Esophagus squamous epithelium (tissue), 4 donors: ENCODE measurements around the gene SETDB2.

Experiments used
- POLR2A ChIP-seq, 4 donors: fragments of 450-650 bp; IDR thresholded peaks; one replicate each; pipeline ENCODE4 v1.6.1; 2017; ENCODE audit warnings: antibody characterized with exemption in 4 of 4, mild to moderate bottlenecking in 4 of 4, moderate library complexity in 3 of 4
- TF ChIP-seq, protein P1 (sequence below), 6 experiments: fragments of 450-650 bp in 4 of 6; fragments of 200-600 bp in 2 of 6; sonication (generic) in 2 of 6; IDR thresholded peaks; one replicate each; pipeline ENCODE4 v1.5.1; 2016 to 2019; ENCODE audit warnings: antibody characterized with exemption in 6 of 6, mild to moderate bottlenecking in 4 of 6, moderate library complexity in 4 of 6

DNA sequence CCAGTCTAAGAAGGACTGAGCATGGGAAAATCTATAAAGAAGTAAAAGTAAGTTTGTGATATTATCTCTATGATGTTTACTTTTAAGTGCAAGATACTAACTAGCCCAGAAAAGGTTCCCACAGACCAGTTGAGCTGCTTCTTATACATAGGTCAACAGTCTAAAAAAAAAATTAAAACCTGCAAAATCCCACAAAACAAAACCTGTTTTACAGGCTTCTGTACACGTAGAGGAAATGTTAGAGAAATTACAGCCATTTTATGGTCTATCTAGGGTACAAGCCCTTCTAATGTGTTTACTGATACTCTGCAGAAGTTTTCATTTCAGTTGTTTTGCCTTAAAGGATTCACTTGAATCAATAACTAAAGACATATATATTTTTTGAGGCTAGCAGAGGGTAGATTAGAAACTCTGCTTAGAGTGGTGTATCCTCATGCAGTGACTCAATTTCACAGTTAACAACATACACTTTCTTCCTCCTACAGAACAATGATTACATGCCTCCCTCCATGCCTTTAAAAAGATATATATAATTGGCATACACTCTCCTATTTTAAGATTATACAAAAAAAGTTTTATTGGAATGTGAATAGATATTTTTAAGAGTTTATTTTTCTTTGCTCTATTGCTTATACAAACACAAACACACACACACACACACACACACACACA is 44.1 kb upstream of the SETDB2 start:
- TF ChIP-seq, protein P1, sequence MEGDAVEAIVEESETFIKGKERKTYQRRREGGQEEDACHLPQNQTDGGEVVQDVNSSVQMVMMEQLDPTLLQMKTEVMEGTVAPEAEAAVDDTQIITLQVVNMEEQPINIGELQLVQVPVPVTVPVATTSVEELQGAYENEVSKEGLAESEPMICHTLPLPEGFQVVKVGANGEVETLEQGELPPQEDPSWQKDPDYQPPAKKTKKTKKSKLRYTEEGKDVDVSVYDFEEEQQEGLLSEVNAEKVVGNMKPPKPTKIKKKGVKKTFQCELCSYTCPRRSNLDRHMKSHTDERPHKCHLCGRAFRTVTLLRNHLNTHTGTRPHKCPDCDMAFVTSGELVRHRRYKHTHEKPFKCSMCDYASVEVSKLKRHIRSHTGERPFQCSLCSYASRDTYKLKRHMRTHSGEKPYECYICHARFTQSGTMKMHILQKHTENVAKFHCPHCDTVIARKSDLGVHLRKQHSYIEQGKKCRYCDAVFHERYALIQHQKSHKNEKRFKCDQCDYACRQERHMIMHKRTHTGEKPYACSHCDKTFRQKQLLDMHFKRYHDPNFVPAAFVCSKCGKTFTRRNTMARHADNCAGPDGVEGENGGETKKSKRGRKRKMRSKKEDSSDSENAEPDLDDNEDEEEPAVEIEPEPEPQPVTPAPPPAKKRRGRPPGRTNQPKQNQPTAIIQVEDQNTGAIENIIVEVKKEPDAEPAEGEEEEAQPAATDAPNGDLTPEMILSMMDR (IDR thresholded peaks at IDR 0.05) = no peak
- TF ChIP-seq POLR2A (IDR thresholded peaks at IDR 0.05) = no peak
